AG04450 (cell line): ENCODE data around the gene CHST11. TPM values are rescaled to one million over a fixed set of nuclear protein-coding genes. Genes with fewer than 3 reads are reported as not detected.

Experiments
- CTCF ChIA-PET: fragments of 300-600, 350-600 bp; formaldehyde crosslinking; extraction: SDS; loops from one replicate; lab custom pipeline; 2022; ENCODE audit warnings: antibody characterized with exemption, inconsistent platforms; lab: Charles Lee
- POLR2A ChIA-PET: fragments of 350-600 bp; formaldehyde crosslinking; extraction: SDS; loops from one replicate; lab custom pipeline; 2021; ENCODE audit warnings: antibody characterized with exemption, inconsistent platforms; lab: Yijun Ruan, JAX
- DNase-seq: peaks from one replicate; pipeline ENCODE4 v3.0.0-alpha.2; 2011; ENCODE audit warnings: low read depth, low spot score
- H3K27ac ChIP-seq: one replicate; pipeline ENCODE4 v1.5.1; 2012; ENCODE audit warnings: low read depth, low read length, control low read depth
- H3K27me3 ChIP-seq: one replicate; pipeline ENCODE4 v1.6.0; 2012; ENCODE audit warnings: low read length; ENCODE audit not compliant: control insufficient read depth, insufficient read depth
- H3K4me3 ChIP-seq: 2 replicates; pipeline ENCODE4 v1.5.1; 2011; ENCODE audit warnings: mild to moderate bottlenecking, low read depth, low read length, control low read depth
- H3K9me3 ChIP-seq: 2 replicates; pipeline ENCODE4 v1.5.1; 2012; ENCODE audit warnings: low read length; ENCODE audit not compliant: control insufficient read depth, insufficient read depth
- polyA plus RNA-seq: library from polyadenylated mRNA; depleted of rRNA; stranded (reverse); fragments of >200 nt; gene quantifications from 2 replicates; pipeline ENCODE4 v1.2.3, GENCODE V29; 2011
- TF ChIP-seq, protein P1 (sequence below): IDR thresholded peaks from 2 replicates; pipeline ENCODE4 v1.5.1; 2011; ENCODE audit warnings: low read depth, low read length, control low read depth, inconsistent platforms

CHST11 gene
- polyA plus RNA-seq, 1 experiment: 2.7 TPM

GRCh38 chr12:104600036-104600712 is 143.4 kb downstream of the CHST11 start:
- no peak overlapping the region for H3K27ac ChIP-seq
- POLR2A ChIA-PET: no interaction called here
- H3K4me3 ChIP-seq: no peak overlapping the region
- no peaks in the 10 kb centered on the region for H3K27me3 ChIP-seq
- H3K9me3 ChIP-seq: no peaks in the 10 kb centered on the region
- DNase-seq: no peak
- CTCF ChIA-PET: no interaction called here
- TF ChIP-seq, protein P1, sequence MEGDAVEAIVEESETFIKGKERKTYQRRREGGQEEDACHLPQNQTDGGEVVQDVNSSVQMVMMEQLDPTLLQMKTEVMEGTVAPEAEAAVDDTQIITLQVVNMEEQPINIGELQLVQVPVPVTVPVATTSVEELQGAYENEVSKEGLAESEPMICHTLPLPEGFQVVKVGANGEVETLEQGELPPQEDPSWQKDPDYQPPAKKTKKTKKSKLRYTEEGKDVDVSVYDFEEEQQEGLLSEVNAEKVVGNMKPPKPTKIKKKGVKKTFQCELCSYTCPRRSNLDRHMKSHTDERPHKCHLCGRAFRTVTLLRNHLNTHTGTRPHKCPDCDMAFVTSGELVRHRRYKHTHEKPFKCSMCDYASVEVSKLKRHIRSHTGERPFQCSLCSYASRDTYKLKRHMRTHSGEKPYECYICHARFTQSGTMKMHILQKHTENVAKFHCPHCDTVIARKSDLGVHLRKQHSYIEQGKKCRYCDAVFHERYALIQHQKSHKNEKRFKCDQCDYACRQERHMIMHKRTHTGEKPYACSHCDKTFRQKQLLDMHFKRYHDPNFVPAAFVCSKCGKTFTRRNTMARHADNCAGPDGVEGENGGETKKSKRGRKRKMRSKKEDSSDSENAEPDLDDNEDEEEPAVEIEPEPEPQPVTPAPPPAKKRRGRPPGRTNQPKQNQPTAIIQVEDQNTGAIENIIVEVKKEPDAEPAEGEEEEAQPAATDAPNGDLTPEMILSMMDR: no peak

DNA sequence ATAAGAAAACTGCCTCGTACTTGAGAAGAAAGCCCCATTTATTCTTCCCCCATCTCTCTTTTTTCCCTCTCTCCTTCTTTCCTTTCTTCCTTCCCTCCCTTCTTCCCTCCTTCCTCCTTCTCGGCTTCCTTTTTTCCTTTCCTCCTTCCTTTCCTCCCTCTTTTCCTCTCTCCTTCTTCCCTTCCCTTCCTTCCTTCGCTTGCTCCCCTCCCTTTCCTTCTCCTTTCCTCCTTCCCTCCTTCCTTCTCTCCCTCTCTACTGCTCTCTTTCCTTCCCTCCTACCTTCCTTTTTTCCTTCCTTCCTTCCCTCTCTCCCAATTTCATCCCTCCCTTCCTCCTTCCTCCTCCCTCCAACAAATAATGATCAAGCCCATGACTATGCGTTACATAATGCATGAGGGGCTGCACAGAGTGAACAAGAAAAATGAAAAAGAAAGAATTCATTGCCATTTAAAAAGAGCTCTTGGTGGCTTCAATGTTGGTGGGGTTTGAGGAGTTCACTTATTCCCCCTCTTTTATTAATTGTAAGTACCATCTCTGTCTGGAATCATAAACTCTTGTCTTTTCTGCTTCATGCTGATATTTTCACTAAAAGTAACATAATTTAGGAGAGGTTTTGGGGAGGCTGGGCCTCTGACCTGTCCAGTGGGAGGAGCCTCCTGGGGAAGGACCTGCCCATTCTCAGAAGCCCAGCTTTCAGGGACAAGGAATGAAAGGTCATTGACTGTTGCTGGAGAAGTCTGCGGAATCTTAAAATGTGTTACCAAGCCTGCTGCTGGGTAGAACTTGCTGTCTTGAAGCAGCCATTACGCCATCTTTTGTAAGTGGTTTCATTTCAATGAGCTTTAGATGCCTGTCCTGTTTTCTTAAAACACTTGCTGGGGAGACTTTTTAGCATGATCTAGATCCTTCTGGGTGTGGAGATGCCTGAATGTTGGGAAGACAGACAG is 144.3 kb downstream of the CHST11 start:
- ChIA-PET CTCF (interaction anchor here (1.2 kb wide), 1 partner anchor 219 kb away, joined by 5 read pairs; no protein-coding TSS in a partner anchor), POLR2A (no interaction called here)

DNA sequence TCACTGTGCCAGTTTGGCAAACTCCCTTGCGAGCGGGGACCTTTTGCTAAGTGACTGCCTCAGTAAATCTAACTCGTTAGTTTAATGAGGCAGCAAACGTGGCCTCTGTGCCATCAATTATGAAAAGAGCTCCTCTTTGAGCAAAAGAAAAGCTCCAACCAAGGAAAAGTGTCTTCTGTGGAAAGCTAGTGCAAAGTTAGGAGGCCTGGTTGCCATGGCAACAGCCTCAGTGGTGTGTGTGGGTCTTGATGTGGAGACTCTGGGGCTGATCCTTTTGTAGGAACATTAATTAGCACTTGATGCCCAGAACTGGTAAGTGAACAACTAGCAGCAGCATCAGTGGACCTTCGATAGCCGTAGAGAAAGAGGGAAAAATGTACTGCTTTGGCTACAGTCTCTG is 145.7 kb downstream of the CHST11 start:
- H3K27ac ChIP-seq: peak overlapping the region; percentile 21
- no peaks in the 10 kb centered on the region for H3K9me3 ChIP-seq
- no peaks in the 10 kb centered on the region for H3K27me3 ChIP-seq
- ChIA-PET POLR2A (no interaction called here), CTCF (no interaction called here)
- TF ChIP-seq, protein P1: no peak
- H3K4me3 ChIP-seq: no peak overlapping the region
- DNase-seq: no peak

More for the DNA sequence above, 144.3 kb downstream of the CHST11 start:
- TF ChIP-seq, protein P1: no peak
- DNase-seq: no peak
- H3K9me3 ChIP-seq: no peaks in the 10 kb centered on the region
- no peaks in the 10 kb centered on the region for H3K27me3 ChIP-seq
- H3K4me3 ChIP-seq: no peak overlapping the region
- H3K27ac ChIP-seq: no peak overlapping the region

DNA sequence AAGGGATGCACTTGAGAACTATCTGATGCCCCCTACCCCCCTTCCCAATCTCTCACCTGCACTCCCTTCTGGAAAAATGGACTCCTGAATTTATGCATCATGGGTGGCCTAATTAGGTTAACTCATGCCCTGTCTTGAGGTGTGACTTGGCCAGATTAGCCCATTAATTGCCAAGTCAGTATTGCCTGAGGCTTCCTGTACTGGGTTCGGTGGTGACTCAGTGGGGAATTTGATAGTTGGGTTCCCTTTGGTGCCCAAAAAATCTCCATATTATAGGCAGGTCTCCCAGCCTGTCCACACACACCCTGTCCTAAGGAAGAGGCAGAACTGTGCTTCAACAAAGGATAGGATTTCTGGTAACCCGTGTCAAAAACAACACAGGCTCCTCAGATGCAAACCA is 146.1 kb downstream of the CHST11 start:
- no peak overlapping the region for H3K27ac ChIP-seq
- POLR2A ChIA-PET: no interaction called here
- H3K9me3 ChIP-seq: no peaks in the 10 kb centered on the region
- TF ChIP-seq, protein P1: no peak
- CTCF ChIA-PET: interaction anchor here (1.5 kb wide), 1 partner anchor 221 kb away, joined by 8 read pairs; no protein-coding TSS in a partner anchor
- DNase-seq: no peak
- H3K4me3 ChIP-seq: no peak overlapping the region
- H3K27me3 ChIP-seq: no peaks in the 10 kb centered on the region
